Iris pigment epithelial cell (primary cell): ENCODE data around the gene ASB5.
"Not testable (repeated sequence)": the region's sequence is repeated elsewhere in the genome, so short reads cannot be mapped to it uniquely, and the experiment has no call there.

Source experiments
- DNase-seq: peaks from one replicate; pipeline ENCODE4 v3.0.0-alpha.2; 2011; ENCODE audit warnings: low read depth

The ASB5 gene, protein sequence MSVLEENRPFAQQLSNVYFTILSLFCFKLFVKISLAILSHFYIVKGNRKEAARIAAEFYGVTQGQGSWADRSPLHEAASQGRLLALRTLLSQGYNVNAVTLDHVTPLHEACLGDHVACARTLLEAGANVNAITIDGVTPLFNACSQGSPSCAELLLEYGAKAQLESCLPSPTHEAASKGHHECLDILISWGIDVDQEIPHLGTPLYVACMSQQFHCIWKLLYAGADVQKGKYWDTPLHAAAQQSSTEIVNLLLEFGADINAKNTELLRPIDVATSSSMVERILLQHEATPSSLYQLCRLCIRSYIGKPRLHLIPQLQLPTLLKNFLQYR

DNA sequence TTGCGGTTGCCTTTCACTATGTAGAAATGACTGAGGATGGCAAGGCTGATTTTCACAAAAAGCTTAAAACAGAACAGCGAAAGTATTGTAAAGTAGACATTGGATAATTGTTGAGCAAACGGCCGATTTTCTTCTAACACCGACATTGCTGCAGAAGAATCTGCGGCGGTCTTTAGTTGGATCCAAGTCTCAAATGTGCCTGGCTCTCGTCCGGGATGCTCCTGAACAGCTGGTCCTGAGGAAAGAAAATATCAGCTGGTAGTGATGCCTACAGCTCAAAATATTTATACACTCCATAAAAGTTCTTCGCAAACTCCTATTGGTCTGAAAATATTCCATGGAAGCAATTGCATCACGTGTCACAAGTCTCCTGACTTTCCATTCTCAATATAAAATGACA is at the start of gene ASB5:
Gene ASB5 (minus strand): TSS at position 260 of the 400 bp plus-strand sequence. CDS start 114 bp downstream, at position 146.
- DNase-seq, result no peak

DNA sequence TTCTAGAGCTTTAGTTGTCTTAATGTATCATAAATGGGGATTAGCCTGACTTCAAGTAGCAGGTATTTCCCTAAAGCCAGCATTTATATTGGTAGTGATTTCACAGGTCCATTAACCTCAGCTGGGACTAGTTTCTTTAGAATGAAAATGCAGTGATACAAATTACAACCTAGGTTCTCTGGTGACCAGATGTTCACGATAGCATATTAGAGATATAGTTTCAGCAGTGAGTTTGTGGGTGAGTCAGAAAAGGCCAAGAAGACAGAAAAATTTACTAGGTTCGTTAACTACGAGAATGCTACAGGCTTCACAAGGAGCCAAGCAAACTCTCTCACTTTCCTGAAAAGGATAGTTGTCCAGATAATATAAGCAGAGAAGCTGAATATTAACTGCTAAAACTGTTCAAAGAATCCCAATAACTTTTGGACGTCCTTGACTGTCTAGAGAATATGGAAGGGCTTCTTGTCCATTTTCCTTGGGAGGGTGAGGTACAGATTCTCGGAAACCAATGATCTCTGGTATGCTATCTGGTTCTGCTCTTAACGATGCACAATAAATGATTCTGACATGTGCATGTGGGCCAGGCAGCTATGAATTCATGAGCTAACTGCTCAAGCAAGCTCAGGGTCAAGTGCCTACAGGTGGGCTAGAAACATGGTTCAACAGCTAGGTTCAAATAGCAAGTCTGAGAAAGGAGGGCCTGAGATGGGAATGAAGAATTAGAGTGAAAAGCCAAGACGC is 44.7 kb upstream of the ASB5 start:
- DNase-seq, result no peak

DNA sequence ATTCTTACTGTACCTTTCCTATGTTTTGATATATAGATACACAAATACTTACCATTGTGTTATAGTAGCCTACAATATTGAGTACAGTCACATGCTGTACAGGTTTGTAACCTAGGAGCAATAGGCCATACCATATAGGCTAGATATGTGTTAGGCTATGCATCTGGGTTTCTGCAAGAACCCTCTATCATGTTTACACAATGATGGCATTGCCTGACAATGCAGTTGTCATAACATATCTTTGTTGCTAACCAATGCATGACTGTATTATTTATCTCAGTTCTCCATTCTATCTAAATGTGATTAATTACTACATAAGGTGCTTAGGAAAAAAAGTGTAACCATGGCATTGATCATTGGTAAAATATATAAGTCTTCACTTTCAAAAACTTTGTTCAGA is 40.8 kb upstream of the ASB5 start:
- peak; percentile 8 for DNase-seq

DNA sequence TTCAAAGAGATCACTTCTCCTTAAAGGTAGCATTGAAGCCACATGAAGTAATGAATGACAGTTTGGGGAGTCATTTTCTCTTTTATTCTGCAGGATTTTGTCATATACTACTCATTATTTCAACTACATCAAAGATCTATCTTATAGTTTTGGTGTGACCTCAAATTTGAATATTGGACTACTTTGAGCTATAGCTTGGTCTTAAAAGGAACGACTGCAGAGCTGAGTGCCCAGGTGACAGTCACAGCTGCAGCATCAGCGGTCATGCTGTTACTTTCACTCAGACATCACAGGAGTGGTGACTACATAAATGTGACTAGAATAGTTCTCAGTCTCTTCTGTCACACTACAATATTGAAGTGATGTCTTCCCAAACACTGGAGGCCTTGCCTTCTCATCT is 40.0 kb upstream of the ASB5 start:
- DNase-seq, result no peak

DNA sequence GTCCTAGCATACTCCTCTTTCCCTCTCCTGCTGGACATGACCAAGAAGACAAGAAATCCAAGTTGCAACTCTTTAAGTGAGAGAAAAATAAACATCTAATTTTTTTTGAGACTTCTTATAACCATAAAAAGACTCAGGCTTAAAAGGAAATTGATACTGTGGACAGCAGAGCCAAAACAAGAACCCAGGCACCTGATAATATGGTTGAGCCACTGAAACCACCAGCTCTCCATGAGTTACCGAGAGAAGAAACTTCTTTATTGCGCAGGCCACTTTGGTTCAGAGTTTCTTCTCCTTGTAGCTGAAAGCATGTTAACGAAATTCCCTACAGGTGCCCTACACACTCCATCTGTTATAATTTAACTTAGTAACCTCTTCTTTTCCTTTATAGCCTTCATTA is 39.4 kb upstream of the ASB5 start:
- no peak for DNase-seq

DNA sequence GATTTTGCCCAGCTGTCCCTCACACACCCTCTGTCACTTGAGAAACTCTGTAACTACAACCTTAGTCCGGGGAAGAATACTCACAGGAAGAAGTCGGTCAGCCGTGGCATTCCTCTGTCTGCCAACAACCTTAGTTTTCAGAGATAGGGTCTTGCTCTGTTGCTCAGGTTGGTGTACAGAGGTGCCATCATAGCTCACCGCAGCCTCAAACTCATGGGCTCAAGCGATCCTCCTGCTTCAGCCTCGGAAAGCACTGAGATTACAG is 38.6 kb upstream of the ASB5 start:
- no peak for DNase-seq

DNA sequence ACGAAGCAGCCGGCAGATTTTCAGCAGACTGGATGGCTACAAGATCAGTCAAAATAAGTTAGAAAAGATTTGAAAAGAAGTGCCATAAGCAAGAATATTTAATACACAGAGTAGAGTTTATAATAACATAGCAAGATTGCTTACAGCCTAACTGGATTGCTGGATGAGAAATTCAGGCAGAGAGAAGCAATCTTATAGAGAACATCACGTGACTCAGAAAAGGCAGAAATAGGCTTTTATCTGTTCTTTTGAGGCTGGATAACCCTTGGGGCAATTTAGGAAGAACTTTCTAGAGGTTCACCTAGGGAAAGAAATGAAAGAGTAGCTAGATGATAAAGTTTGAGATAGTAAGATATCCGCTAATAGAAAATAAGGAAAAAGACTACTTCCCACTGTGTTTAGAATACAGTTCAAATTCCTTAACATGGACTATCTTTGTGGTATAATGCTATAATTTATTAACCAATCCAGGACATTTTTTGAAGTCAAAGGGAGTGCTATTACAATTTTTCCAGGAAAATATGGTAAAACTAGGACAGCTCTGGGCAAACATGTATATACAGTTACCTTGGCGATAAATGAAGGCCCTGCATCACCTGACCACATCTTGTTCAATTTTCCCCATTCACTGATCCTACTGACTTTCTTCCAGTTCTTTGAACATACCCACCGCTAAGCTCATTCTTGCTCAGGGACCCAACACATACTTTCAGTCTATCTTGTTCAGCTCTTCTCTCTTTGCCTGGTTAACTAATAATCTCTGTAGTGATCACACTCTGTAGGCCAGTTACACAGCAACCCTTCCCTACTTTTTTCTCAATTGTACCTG is 38.0 kb upstream of the ASB5 start:
- DNase-seq, result no peak

DNA sequence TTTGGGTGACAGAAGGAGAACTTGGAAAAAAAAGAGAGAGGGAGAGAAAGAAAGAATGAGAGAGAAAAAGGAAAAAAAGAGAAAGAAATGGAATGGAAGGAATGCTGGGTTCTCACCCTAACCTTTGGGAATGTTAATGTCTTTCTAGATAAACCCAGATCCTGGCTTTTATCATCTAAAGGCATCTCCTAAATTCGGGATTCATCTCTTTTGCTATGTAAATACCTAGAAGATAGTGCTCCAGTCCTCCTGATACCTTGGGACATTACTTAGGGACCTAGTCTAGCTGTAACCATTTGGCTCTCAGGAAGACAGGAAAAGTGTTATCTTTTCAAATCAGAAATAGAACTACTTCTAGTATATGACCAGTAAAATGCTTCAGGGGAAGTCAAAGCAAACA is 34.9 kb upstream of the ASB5 start:
- DNase-seq, result no peak

DNA sequence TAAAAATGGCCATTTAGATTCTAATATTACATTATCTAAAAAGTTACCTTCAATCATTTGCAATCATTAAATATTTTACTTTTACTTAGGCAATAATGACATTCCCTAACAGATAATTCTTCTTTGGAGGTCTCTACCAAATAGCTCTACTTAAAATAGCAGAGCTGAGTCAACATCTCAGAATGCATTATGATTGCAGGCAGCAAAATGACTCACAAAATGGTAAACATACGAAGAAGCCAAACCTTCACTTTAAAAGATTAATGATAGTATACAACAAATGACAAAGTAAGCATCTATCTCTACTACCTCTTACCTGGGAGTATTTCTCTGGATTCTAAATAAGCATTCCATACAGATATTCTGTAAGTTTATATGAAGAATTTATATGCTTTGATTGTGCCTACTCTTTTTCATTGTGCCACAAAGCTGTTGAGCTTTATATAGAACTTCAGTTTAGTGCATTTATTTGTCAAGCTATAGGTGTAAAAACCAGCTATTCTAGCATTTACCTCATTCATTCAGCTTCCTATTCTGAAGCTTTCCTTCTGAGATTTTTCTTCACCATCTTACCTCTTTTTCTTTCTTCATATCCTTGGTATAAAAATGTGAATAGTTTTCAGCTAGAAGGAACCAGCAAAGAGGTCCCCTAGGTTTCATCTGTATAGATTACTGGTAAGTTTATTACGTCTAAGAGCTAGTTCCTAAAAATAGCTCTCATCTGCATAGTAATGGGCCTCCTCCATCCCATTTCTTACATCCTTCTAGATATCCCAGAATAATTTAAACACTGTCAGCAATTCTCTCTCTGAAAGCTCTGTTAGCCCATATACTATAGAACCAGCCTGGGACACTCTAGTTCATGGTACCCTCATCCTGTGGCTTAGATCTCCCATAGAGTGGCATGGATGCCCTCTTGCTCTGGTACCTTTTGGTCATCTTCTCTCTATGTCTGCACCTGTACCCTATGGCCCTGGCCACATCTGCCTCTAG is 33.6 kb upstream of the ASB5 start:
- DNase-seq, result peak; percentile 88

DNA sequence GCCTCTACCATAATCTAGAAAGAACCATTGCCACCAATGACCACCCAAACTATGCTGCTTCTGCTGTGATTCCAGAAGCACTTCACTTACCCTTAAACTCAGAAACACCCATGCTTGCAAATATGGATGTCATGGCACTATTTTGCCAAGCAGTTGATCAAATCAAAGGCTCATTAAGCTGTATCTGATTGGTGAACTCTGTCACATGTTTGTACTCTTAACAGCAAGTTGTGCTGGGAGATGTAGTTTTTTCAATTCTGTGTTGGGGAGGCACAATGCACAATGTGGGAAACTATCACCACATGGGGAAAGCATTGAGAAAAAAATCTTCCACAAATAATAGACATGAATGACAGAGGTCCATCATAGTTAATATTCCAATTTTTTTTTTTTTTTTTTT is 31.5 kb upstream of the ASB5 start:
- DNase-seq, result no peak

DNA sequence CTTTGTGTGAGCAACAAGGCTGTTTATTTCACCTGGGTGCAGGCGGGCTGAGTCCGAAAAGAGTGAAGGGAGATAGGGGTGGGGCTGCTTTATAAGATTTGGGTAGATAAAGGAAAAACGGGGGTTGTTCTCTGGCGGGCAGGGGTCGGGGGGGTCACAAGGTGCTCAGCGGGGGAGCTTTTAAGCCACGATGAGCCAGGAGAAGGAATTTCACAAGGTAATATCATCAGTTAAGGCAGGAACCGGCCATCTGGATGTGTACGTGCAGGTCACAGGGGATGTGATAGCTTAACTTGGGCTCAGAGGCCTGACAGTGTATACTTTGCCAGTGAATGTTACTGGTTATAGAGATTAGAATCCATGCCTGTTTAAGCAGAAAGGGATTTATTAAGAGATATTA is 31.0 kb upstream of the ASB5 start:
- no peak for DNase-seq

DNA sequence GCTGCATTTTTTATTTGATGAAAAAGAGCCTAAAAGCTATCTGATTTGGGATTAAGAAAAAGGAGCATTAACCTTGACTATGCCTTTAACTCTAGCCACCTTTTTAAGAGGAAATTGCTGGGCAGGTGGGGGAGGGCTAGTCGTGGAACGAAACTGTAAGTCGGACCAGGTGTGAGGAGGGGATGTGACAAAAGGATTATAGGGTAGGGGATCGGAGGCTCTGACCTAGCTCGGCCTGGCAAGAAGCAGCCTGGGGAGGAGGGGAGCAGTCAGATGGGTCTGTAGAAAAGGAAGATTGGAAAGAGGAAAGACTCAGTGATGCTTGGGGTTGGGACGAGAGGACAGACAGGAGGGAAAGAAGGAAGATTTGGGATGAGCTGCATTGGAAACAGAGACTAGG is 29.6 kb upstream of the ASB5 start:
- no peak for DNase-seq

DNA sequence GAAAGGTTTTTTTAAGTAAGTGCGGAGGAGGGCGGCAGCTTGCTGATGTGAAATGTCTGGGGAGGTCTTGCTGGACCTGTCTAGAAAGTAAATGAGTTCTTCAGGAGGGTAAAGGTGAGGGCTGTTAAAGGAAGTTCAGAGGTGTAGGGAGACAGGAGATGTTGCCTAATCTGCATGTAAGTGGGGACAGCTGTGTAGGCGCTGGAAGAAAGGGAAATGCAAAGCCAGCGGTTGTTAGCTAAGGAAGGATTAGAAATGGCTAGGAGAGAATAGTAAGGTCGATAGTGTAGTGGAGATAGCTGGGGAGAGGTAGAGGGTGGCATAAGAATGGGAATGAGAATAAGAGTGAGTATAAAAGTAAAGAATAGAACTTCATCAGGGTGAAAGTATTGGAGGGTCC is 26.9 kb upstream of the ASB5 start:
- DNase-seq, result not testable (repeated sequence)

DNA sequence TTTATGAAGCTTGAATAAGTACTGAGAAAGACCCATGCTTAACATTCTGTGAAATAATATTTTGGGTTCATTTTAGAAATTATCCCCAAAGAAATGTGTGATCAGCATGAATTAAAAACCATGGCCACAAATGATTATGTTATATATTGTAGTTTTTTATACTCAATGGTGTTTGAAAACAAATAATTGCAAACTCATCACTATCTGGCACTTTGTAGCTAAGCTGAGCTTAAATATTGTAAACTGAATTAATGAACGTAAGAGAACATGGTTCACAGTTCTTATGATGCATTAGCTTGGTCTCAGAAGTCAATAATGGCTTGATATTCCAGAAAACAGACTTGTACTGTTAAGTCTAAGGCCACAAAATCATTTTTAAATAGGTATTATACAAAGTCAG is 24.6 kb upstream of the ASB5 start:
- no peak for DNase-seq

DNA sequence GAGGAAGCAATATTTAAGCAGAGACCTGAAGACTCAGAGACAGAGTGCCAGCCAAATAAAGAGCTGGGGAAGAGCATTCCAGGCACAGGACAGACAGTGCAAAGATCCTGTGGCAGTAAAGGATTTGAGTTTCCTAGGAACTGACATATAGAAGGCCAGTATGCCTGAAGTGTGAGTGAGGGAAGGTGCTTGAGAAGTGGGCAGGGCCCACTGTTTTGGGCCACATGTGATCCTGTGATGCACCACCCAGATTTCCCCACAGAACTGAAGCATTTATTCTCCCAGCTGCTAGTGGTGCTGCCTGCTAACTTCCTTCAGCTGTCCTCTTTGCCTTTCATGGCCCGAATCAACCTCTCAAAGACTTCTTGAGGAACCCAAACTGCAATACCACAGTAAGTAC is 23.9 kb upstream of the ASB5 start:
- no peak for DNase-seq

DNA sequence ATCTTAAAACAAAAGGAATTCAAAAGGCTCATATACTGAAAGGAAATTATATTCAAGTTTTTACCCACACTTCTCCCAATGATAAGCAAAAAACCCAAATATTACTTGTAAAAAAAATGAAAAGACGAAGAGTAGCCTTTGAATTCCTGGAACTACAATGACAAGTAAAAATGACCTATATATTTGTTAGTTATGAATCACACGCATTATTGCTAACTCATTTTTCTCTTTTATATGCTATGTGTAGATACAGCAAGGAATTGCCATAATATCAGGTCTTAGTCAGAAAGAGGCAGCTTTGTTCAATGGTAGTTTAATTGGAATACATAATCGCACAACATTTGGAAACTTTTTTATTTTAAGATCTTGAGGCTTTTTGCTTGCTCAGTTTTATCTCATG is 22.7 kb upstream of the ASB5 start:
- no peak for DNase-seq

DNA sequence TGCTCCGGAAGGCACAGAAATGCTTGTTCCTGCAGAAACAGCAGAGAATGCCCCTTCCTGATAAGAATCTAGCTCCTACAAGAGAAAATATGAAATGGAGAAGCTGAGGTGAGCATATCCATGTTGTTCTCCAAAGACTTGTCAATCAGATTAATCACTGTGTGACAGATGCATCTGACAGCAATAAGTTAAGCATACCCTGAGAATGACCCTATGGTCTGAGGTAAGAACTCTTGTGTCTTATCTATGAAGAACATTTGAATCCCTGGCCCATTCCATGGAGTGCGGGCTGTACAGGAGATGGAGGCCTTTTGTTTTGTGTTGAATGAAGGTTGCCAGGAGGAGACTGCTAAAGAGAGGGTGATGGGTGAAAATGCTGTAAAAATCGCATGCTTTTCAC is 21.5 kb upstream of the ASB5 start:
- DNase-seq, result no peak

DNA sequence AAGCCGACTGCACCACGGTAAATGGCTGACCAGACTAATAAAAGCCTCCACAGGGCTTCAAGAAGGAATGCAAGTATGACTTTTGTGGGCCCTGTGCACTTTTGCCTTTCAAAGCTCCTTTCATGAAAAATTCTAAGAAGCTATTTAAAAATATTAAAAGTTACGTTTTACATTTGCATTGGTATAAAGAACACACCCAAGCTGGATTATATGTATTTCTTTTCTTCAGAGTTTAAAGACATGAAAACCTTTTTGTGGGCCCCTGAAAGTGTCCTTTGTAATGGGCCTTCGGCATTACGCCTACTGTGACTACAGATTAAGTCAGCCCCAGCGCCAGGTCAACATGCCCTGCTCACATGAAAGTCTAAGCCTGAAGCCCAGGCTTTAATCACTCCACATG is 20.5 kb upstream of the ASB5 start:
- DNase-seq, result no peak

DNA sequence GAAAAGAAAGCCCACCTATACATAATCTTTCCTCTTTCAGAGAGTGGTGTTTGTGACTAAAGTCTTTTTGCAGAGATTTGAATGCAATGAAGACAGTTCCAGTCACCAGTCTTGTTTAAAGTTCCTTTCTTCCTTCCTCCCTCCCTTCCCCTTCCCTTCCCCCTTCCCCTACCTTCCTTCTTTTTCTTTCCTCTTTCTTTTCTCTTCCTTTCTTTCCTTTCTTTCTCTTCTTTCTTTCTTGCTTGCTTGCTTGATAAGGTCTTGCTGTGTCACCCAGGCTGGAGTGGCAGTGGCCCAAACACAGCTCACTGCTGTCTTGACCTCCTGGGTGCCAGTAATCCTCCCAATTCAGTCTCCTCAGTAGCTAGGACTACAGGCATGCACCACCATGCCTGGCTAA is 19.0 kb upstream of the ASB5 start:
- no peak for DNase-seq

DNA sequence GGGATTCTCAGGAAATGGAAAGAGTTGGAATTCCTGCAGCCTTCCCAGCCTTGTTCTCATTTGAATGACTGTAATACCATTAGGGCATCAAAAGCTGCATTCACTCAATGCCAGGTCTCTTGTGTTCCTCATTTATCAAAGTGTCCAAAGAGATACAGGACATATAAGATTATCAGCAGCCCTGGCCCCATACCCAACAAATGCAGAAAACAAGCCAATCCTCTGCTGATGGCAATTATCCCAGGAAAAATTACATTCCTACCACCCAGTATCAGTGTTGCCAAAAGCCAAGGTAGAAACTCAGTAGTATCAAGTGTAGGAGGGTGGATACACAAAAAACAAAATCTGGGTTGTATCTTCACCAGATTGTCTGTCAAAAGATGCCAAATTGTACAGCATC is 18.5 kb upstream of the ASB5 start:
- no peak for DNase-seq

DNA sequence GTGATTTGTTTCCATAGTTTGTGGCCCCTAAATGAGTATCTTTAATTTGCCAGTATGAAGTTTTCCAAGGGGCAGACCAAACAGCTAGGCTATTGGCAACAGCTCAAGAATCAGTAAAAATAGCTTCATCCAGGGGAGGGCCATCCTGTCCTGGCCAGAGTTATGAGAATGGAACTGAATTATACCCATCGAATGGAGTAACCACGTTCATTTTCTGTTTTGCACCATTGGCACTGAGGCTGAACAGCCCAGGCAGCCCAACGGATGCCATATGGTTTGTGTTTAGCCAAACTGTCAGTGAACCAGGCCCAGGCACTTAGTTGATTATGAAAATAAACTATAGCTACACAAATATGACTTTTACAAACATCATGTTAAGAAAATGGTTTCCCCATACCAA is 17.7 kb upstream of the ASB5 start:
- no peak for DNase-seq

DNA sequence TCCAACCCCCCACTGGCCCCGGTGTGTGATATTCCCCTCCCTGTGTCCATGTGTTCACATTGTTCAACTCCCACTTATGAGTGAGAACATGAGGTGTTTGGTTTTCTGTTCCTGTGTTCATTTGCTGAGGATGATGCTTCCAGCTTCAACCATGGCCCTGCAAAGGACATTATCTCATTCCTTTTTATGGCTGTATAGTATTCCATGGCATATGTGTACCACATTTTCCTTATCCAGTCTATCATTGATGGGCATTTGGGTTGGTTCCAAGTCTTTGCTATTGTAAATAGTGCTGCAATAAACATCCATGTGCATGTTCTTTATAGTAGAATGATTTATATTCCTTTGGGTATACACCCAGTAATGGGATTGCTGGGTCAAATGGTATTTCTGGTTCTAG is 10.5 kb upstream of the ASB5 start:
- DNase-seq, result not testable (repeated sequence)
